Forelimb muscle (tissue), 1 donor: ENCODE results near the gene TCERG1L. TPM values are rescaled to one million over a fixed set of nuclear protein-coding genes. Genes with fewer than 3 reads are reported as not detected.
"Not testable (repeated sequence)": the region's sequence is repeated elsewhere in the genome, so short reads cannot be mapped to it uniquely, and the experiment has no call there.

ENCODE experiments used
- DNase-seq: peaks from one replicate; pipeline ENCODE4 v3.0.0-alpha.2; 2013; ENCODE audit warnings: low read depth
- polyA plus RNA-seq: library from polyadenylated mRNA; unstranded; fragments of 120-200 nt; gene quantifications from one replicate; pipeline ENCODE4 v1.2.1, GENCODE V29; 2013; ENCODE audit not compliant: insufficient read length

The TCERG1L gene
- 0.22 TPM for polyA plus RNA-seq

GRCh38 chr10:131311661-131312477, at the start of gene TCERG1L:
TCERG1L (minus strand) TSS chr10:131311721; CDS start chr10:131311635, 86 bp downstream.
- no peak for DNase-seq

GRCh38 chr10:131358741-131359442, 47.4 kb upstream of the TCERG1L start:
- DNase-seq: no peak

GRCh38 chr10:131356442-131356841, 44.9 kb upstream of the TCERG1L start:
- no peak for DNase-seq

- no peak for DNase-seq
These were observed 44.4 kb upstream of the TCERG1L start for GRCh38 chr10:131355881-131356280.

- DNase-seq: no peak
These were observed 43.5 kb upstream of the TCERG1L start for GRCh38 chr10:131355056-131355455.

GRCh38 chr10:131354380-131354779, 42.9 kb upstream of the TCERG1L start:
- DNase-seq: peak; percentile 0

- no peak for DNase-seq
These were observed 41.3 kb upstream of the TCERG1L start for GRCh38 chr10:131352765-131353290.

- no peak for DNase-seq
These were observed 39.1 kb upstream of the TCERG1L start for GRCh38 chr10:131350660-131351059.

- no peak for DNase-seq
These were observed 38.7 kb upstream of the TCERG1L start for GRCh38 chr10:131350245-131350644.

GRCh38 chr10:131346456-131346855, 34.9 kb upstream of the TCERG1L start:
- no peak for DNase-seq

GRCh38 chr10:131345691-131346090, 34.2 kb upstream of the TCERG1L start:
- no peak for DNase-seq

GRCh38 chr10:131344747-131345146, 33.2 kb upstream of the TCERG1L start:
- no peak for DNase-seq

GRCh38 chr10:131337741-131338140, 26.2 kb upstream of the TCERG1L start:
- no peak for DNase-seq

- DNase-seq: no peak
These were observed 21.3 kb upstream of the TCERG1L start for GRCh38 chr10:131332821-131333220.

GRCh38 chr10:131323880-131324279, 12.4 kb upstream of the TCERG1L start:
- DNase-seq: no peak

- no peak for DNase-seq
These were observed 11.5 kb upstream of the TCERG1L start for GRCh38 chr10:131323025-131323424.

GRCh38 chr10:131322575-131322974, 11.1 kb upstream of the TCERG1L start:
- not testable (repeated sequence) for DNase-seq

- DNase-seq: no peak
These were observed 9.5 kb upstream of the TCERG1L start for GRCh38 chr10:131320860-131321604.

GRCh38 chr10:131318814-131319213, 7.3 kb upstream of the TCERG1L start:
- DNase-seq: no peak

GRCh38 chr10:131318291-131318690, 6.8 kb upstream of the TCERG1L start:
- DNase-seq: no peak

- DNase-seq: no peak
These were observed 5.0 kb upstream of the TCERG1L start for GRCh38 chr10:131316321-131317075.
